HCT116 (cell line): ENCODE measurements around the gene CHTOP. TPM values are rescaled to one million over a fixed set of nuclear protein-coding genes. Genes with fewer than 3 reads are reported as not detected.

Experiments used
- ATAC-seq: fragments of 200-7000 bp; cut with Tn5 transposase; 2 replicates; pipeline ENCODE4 v1.9.1; 2020; ENCODE audit warnings: mild to moderate bottlenecking, moderate library complexity
- BruUV-seq: library from RNA; stranded (reverse); fragments of 400-500 nt; replicated peaks from 2 replicates; lab custom pipeline; 2021; lab: Mats Ljungman, UMichigan
- CTCF ChIA-PET: fragments of 300-600 bp; sonication (Branson Sonifier 250); formaldehyde crosslinking; loops from one replicate; lab custom pipeline; 2021; ENCODE audit warnings: antibody characterized with exemption; lab: Charles Lee
- POLR2A ChIA-PET: fragments of 300-600, 350-600 bp; sonication (Branson Sonifier 250); formaldehyde crosslinking; loops from one replicate; lab custom pipeline; 2021; ENCODE audit warnings: antibody characterized with exemption; lab: Charles Lee
- RAD21 ChIA-PET, 2 experiments: fragments of 300-600 bp; sonication (Branson Sonifier 250); formaldehyde crosslinking; loops; one replicate each; lab custom pipeline; 2023; ENCODE audit warnings: low total read pairs in 2 of 2; ENCODE audit not compliant: uncharacterized antibody in 2 of 2, unreplicated experiment in 2 of 2, low non-redundant PET in 1 of 2; lab: Charles Lee
- DNase-seq: peaks from one replicate; pipeline ENCODE4 v3.0.0-alpha.2; 2010; ENCODE audit warnings: low read depth, low spot score
- H2AFZ ChIP-seq: fragments of 200-600 bp; shearing (Covaris generic), sonication (generic); 2 replicates; pipeline ENCODE4 v1.6.1; 2017; ENCODE audit warnings: low read depth, mixed run types, mixed read lengths, antibody characterized with exemption, low read length; ENCODE audit not compliant: poor library complexity, severe bottlenecking
- H3K27ac ChIP-seq: 2 replicates; pipeline ENCODE4 v1.5.1; 2012; ENCODE audit warnings: low read depth, low read length
- H3K27me3 ChIP-seq: fragments of 200-600 bp; sonication (generic); 2 replicates; pipeline ENCODE4 v1.6.1; 2016; ENCODE audit warnings: mixed run types, low read length, mixed read lengths; ENCODE audit not compliant: insufficient read depth
- H3K36me3 ChIP-seq, 2 experiments: fragments of 200-500 bp in 1 of 2; fragments of 200-600 bp in 1 of 2; sonication (Bioruptor generic) in 1 of 2; sonication (generic) in 1 of 2; 2 replicates each; pipeline versions ENCODE4 v1.5.1 to v1.6.1; 2014 to 2016; ENCODE audit warnings: low read length in 2 of 2, inconsistent platforms in 1 of 2, mixed read lengths in 1 of 2, mixed run types in 1 of 2; ENCODE audit not compliant: insufficient read depth in 2 of 2, control insufficient read depth in 1 of 2
- H3K4me1 ChIP-seq, 2 experiments: fragments of 200-600 bp in 1 of 2; sonication (generic) in 1 of 2; 2 replicates each; pipeline versions ENCODE4 v1.5.1 to v1.6.1; 2012 to 2017; ENCODE audit warnings: low read length in 2 of 2, inconsistent platforms in 1 of 2, mild to moderate bottlenecking in 1 of 2, mixed read lengths in 1 of 2, mixed run types in 1 of 2, moderate library complexity in 1 of 2; ENCODE audit not compliant: insufficient read depth in 2 of 2, control insufficient read depth in 1 of 2
- H3K4me2 ChIP-seq: fragments of 200-600 bp; sonication (generic); 2 replicates; pipeline ENCODE4 v1.6.1; 2017; ENCODE audit warnings: mixed run types, low read length, mixed read lengths
- H3K4me3 ChIP-seq, 2 experiments: fragments of 200-600 bp in 1 of 2; sonication (generic) in 1 of 2; replicated peaks in 1 of 2; 2 replicates each; pipeline ENCODE4 v1.5.1; 2011 to 2016; ENCODE audit warnings: low read length in 2 of 2, control low read depth in 1 of 2, low read depth in 1 of 2, mild to moderate bottlenecking in 1 of 2, mixed read lengths in 1 of 2, mixed run types in 1 of 2
- H3K79me2 ChIP-seq: fragments of 200-600 bp; sonication (generic); 2 replicates; pipeline ENCODE4 v1.6.1; 2017; ENCODE audit warnings: mild to moderate bottlenecking, mixed run types, low read length, moderate library complexity, mixed read lengths; ENCODE audit not compliant: insufficient read depth
- H3K9ac ChIP-seq: fragments of 200-600 bp; sonication (generic); 2 replicates; pipeline ENCODE4 v1.6.1; 2016; ENCODE audit warnings: low read length, mixed read lengths
- H3K9me2 ChIP-seq: fragments of 200-600 bp; sonication (generic), shearing (Covaris generic); 2 replicates; pipeline ENCODE4 v1.6.1; 2017; ENCODE audit warnings: mixed run types, mild to moderate bottlenecking, moderate library complexity; ENCODE audit not compliant: insufficient read depth
- H3K9me3 ChIP-seq, 2 experiments: fragments of 200-500 bp in 1 of 2; fragments of 200-600 bp in 1 of 2; sonication (Bioruptor generic) in 1 of 2; sonication (generic) in 1 of 2; 2 replicates each; pipeline ENCODE4 v1.6.1; 2014 to 2017; ENCODE audit warnings: low read length in 2 of 2, mixed read lengths in 2 of 2, inconsistent platforms in 1 of 2, low read depth in 1 of 2, mild to moderate bottlenecking in 1 of 2, mixed run types in 1 of 2, moderate library complexity in 1 of 2; ENCODE audit not compliant: control insufficient read depth in 1 of 2, insufficient read depth in 1 of 2
- H4K20me1 ChIP-seq: fragments of 200-600 bp; sonication (generic), shearing (Covaris generic); 2 replicates; pipeline ENCODE4 v1.6.1; 2017; ENCODE audit warnings: mixed run types, mild to moderate bottlenecking, moderate library complexity; ENCODE audit not compliant: insufficient read depth
- CBX3 ChIP-seq: IDR thresholded peaks from 2 replicates; pipeline ENCODE4 v1.6.1; 2012; ENCODE audit warnings: low read depth
- EGR1 ChIP-seq: IDR thresholded peaks from 2 replicates; pipeline ENCODE4 v1.6.1; 2012; ENCODE audit warnings: low read depth
- ELF1 ChIP-seq: IDR thresholded peaks from 2 replicates; pipeline ENCODE4 v1.6.1; 2012; ENCODE audit warnings: low read depth, borderline replicate concordance
- POLR2A ChIP-seq: IDR thresholded peaks from 2 replicates; pipeline ENCODE4 v1.7.0; 2011; ENCODE audit warnings: borderline replicate concordance; ENCODE audit not compliant: insufficient read depth, insufficient read length; ENCODE audit errors: extremely low read depth
- POLR2AphosphoS5 ChIP-seq: IDR thresholded peaks from 2 replicates; pipeline ENCODE4 v1.6.1; 2011; ENCODE audit warnings: mild to moderate bottlenecking, low read depth, low read length, moderate library complexity
- SRF ChIP-seq: IDR thresholded peaks from 2 replicates; pipeline ENCODE4 v1.6.1; 2012; ENCODE audit warnings: low read depth
- TCF7L2 ChIP-seq: IDR thresholded peaks from 2 replicates; pipeline ENCODE4 v1.7.0; 2011; ENCODE audit warnings: borderline replicate concordance, inconsistent platforms; ENCODE audit not compliant: insufficient read depth, insufficient read length; ENCODE audit errors: extremely low read depth
- YY1 ChIP-seq: IDR thresholded peaks from 2 replicates; pipeline ENCODE4 v1.6.1; 2011; ENCODE audit warnings: low read length, low read depth, moderate library complexity, mild to moderate bottlenecking; ENCODE audit not compliant: insufficient replicate concordance; ENCODE audit errors: extremely low read depth
- ZFX ChIP-seq: fragments of 450-650 bp; IDR thresholded peaks from 2 replicates; pipeline ENCODE4 v1.6.1; 2017
- intact Hi-C: fragments of 100-400 bp; cut with micrococcal nuclease; formaldehyde crosslinking; loops from 2 replicates; pipeline ENCODE4 v1.10.0; 2022
- total RNA-seq: library from RNA; stranded (reverse); gene quantifications from one replicate; pipeline ENCODE4 v1.2.1, GENCODE V29; 2021; ENCODE audit not compliant: unreplicated experiment
- TF ChIP-seq, protein P1 (sequence below): IDR thresholded peaks from 2 replicates; pipeline ENCODE4 v1.6.1; 2012; ENCODE audit warnings: low read depth
- TF ChIP-seq, protein P2 (sequence below): IDR thresholded peaks from 2 replicates; pipeline ENCODE4 v1.6.1; 2012
- TF ChIP-seq, protein P3 (sequence below), 3 experiments: fragments of 200-600 bp in 1 of 3; sonication (generic) in 1 of 3; IDR thresholded peaks in 2 of 3; conservative IDR thresholded peaks in 1 of 3; 2 replicates each; pipeline ENCODE4 v1.5.1; 2012 to 2017; ENCODE audit warnings: low read depth in 2 of 3, low read length in 2 of 3, antibody characterized with exemption in 1 of 3, borderline replicate concordance in 1 of 3, control low read depth in 1 of 3, mild to moderate bottlenecking in 1 of 3, mixed read lengths in 1 of 3, mixed run types in 1 of 3, moderate library complexity in 1 of 3; ENCODE audit not compliant: insufficient read depth in 1 of 3

CHTOP gene
- total RNA-seq, 1 experiment from 2014 or later: 110 TPM

DNA sequence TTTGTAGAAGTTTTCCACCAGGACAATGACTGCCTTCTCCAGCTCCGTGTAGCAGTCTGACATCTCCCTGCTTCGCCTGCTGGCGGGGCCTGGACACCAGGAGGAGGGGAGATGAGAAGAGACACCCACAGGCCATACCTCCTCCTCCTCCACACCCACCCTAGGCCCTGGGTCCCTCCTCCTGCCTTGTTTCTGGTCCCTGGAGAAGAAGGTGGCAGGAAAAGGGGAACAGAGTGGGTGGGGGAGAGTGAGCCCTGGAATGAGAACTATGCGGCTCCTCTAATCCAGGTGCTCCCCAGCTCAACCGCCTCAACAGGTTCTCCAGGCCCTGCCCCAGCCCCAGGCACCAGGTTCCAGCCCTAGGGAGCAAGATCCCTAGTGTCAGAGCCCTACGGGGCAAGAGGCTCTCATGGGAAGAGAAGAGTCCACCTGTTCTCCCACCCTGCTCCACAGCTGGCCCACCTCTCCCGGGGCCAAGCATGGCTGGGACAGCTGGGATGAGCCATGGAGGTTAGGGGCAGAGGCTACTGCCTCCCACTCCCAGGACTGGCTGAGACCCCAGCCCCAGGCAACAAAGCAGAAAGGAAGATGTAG is 25.7 kb upstream of the CHTOP start (continued):
- TF ChIP-seq, protein P1, sequence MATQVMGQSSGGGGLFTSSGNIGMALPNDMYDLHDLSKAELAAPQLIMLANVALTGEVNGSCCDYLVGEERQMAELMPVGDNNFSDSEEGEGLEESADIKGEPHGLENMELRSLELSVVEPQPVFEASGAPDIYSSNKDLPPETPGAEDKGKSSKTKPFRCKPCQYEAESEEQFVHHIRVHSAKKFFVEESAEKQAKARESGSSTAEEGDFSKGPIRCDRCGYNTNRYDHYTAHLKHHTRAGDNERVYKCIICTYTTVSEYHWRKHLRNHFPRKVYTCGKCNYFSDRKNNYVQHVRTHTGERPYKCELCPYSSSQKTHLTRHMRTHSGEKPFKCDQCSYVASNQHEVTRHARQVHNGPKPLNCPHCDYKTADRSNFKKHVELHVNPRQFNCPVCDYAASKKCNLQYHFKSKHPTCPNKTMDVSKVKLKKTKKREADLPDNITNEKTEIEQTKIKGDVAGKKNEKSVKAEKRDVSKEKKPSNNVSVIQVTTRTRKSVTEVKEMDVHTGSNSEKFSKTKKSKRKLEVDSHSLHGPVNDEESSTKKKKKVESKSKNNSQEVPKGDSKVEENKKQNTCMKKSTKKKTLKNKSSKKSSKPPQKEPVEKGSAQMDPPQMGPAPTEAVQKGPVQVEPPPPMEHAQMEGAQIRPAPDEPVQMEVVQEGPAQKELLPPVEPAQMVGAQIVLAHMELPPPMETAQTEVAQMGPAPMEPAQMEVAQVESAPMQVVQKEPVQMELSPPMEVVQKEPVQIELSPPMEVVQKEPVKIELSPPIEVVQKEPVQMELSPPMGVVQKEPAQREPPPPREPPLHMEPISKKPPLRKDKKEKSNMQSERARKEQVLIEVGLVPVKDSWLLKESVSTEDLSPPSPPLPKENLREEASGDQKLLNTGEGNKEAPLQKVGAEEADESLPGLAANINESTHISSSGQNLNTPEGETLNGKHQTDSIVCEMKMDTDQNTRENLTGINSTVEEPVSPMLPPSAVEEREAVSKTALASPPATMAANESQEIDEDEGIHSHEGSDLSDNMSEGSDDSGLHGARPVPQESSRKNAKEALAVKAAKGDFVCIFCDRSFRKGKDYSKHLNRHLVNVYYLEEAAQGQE: no peak

DNA sequence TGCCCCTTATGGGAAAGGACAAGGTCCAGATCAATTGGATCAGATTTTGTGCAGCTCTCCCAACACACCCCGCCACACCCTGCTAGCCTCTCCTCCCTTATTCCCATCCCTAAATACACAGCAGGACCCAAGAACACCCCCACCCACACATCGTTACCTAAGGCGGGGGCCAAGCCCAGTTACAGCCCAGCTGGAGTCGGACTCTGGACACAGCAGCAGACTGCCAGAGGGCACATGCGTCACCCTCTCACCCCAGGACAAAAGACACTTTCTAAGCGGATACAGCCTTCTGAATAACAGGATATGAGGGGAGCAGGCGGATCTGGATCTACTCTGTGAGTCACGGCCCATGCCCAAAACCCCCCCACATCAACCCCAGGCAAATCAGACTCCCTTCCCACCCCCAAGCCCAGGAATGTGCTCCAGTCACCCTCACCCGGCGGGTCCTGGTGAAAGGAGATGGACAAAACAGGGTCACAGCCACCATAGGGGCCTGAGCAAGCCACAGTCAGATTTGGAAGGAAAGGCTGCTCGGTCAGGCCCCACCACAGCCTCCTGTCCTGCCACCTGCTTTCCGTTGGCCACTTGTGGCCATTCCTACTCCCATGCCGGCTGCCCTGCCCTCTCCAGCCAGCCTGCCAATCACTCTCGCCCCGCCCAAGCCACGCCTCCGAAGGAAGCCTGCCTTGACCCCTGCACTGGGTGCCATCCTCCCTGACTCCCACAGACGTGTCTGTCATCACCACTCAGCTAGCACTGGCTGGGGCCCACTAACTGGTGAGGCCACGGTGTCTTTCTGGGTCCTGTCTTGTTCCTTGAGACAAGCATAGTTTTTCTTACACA is 24.9 kb upstream of the CHTOP start:
- no TSS peak for BruUV-seq
- H3K9ac ChIP-seq: peak overlapping the region; percentile 73
- H2AFZ ChIP-seq: no peak overlapping the region
- RAD21 ChIA-PET: interaction anchor here in 1 of 2 experiments (1.1 kb wide), 1 partner anchor 74 kb away, joined by 3 read pairs; no protein-coding TSS in a partner anchor
- CTCF ChIA-PET: no interaction called here
- peaks cover 63% of the 10 kb centered on the region for H3K79me2 ChIP-seq
- H3K4me1 ChIP-seq: peaks cover 41 to 64% of the 10 kb centered on the region in 2 experiments
- peak overlapping the region; percentile 72 for H3K27ac ChIP-seq
- H3K9me3 ChIP-seq: no peaks in the 10 kb centered on the region
- intact Hi-C loops: no loop called here
- DNase-seq (peak; percentile 90), ATAC-seq (peak; percentile 70)
- POLR2A ChIA-PET: interaction anchor here (0.6 to 9.1 kb wide), 7 partner anchors 9 to 75 kb away, joined by 3 to 61 read pairs (median 5); partner anchors contain the start of genes CHTOP, S100A13 and S100A6
- H3K27me3 ChIP-seq: no peaks in the 10 kb centered on the region
- peaks cover 3 to 17% of the 10 kb centered on the region in 2 experiments; a peak in 3 of 4 replicates for H3K36me3 ChIP-seq
- no peaks in the 10 kb centered on the region for H4K20me1 ChIP-seq
- H3K4me2 ChIP-seq: peak overlapping the region; percentile 88
- H3K9me2 ChIP-seq: no peaks in the 10 kb centered on the region
- H3K4me3 ChIP-seq: peak overlapping the region; percentile 51 to 59
- peak; percentile 83 for TF ChIP-seq POLR2AphosphoS5
- TF ChIP-seq, protein P1: no peak
- peak; percentile 5 for TF ChIP-seq YY1
- TF ChIP-seq CBX3: no peak
- TF ChIP-seq ZFX: no peak
- peak; percentile 34 for TF ChIP-seq POLR2A
- peak; percentile 43 for TF ChIP-seq TCF7L2
- TF ChIP-seq SRF: no peak
- TF ChIP-seq, protein P2, sequence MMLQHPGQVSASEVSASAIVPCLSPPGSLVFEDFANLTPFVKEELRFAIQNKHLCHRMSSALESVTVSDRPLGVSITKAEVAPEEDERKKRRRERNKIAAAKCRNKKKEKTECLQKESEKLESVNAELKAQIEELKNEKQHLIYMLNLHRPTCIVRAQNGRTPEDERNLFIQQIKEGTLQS: no peak
- TF ChIP-seq, protein P3, sequence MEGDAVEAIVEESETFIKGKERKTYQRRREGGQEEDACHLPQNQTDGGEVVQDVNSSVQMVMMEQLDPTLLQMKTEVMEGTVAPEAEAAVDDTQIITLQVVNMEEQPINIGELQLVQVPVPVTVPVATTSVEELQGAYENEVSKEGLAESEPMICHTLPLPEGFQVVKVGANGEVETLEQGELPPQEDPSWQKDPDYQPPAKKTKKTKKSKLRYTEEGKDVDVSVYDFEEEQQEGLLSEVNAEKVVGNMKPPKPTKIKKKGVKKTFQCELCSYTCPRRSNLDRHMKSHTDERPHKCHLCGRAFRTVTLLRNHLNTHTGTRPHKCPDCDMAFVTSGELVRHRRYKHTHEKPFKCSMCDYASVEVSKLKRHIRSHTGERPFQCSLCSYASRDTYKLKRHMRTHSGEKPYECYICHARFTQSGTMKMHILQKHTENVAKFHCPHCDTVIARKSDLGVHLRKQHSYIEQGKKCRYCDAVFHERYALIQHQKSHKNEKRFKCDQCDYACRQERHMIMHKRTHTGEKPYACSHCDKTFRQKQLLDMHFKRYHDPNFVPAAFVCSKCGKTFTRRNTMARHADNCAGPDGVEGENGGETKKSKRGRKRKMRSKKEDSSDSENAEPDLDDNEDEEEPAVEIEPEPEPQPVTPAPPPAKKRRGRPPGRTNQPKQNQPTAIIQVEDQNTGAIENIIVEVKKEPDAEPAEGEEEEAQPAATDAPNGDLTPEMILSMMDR (IDR thresholded peaks at IDR 0.05 in 2 of 3, conservative IDR thresholded peaks at IDR 0.05 in 1 of 3; ENCODE audit: borderline replicate concordance in 1 of 3, insufficient read depth in 1 of 3, low read depth in 2 of 3, low read length in 2 of 3): no peak
- no peak for TF ChIP-seq ELF1
- TF ChIP-seq EGR1: no peak
